Activated CD8-positive, alpha-beta memory T cell treated with anti-CD3 and anti-CD28 coated beads, Interleukin-2, amount 50 U/mL, for 48 hours (primary cell): ENCODE results near the gene MAP3K1.
A peak's percentile ranks its signal among the peaks of the same experiment; 100 is the strongest.

Experiments used
- DNase-seq: peaks from one replicate; pipeline ENCODE4 v3.0.0-alpha.2; 2020

Gene MAP3K1

GRCh38 chr5:56851258-56851941 is 36.1 kb downstream of the MAP3K1 start:
- DNase-seq, result no peak

- DNase-seq, result no peak
Measured at GRCh38 chr5:56852228-56853000, 37.1 kb downstream of the MAP3K1 start.

DNA sequence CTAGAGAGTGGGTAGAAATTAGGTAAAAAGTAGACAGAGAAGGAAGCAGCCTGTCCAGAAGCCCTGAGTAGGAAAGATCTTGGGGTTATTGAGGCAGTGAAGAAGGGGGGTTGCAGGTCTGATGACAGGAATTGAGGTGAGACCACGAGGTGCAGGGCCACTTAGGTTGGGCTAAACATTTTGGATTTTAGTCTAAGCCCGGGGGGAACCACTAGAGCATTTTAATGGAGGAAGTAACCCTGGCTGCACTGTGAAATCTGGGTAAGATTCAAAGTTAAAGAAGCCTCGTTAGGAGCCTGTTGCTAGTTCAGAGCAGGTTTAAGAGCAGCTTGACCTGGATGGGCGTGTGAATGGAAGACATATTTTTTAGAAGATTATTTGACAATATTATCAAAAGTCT is 38.3 kb downstream of the MAP3K1 start:
- DNase-seq, result no peak

DNA sequence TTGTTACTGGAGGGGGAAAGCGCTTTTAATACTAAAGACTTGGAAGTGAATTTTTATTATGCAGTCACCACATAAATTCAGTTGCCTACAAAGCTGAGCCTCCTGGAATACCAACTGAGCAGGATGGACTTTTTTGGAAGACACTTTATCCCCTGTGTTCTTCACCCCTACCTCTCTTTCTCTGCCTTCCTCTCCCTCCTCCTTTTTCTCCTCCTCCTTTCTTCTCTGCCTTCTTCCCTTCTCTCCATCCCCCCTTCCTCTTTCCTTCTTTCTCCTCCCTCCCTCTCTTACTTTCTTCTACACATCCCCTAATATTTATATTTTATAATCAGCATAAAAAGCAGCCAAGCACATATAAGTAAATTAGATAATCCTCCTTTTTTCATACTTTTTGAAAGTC is 39.6 kb downstream of the MAP3K1 start:
- DNase-seq, result no peak

GRCh38 chr5:56856541-56857178 is 41.3 kb downstream of the MAP3K1 start:
- DNase-seq, result no peak

DNA sequence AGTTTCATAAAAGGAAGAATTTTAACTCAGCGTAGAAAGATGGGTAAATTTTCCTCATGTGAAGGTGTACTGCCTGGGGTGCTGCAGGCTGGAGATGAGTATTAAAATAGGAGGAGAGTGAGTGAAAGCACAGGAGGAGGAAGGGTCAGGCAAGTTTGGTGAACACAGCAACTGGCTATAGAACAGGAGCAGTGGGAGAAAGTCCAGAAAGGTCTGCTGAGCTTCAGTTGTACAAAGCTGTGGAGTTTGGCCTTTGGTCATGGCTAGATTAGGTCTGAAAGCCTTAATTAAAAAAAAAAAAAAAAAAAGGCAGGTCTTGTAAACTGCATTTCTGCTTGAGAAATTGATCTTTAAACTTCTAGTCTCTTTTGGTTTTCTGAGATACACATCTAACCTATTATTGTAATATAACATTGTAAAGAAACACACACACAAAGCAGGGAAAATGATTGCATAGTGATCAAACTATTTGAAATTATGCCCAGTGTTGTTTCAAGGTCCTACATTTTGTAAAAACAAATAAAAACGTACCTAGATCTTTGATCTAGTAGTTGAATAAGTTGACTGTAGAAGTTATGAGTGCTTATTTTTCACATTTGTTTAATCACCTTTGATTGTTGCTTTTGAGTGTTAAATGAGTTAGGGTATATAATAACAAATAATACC is 43.6 kb downstream of the MAP3K1 start:
- DNase-seq, result no peak

DNA sequence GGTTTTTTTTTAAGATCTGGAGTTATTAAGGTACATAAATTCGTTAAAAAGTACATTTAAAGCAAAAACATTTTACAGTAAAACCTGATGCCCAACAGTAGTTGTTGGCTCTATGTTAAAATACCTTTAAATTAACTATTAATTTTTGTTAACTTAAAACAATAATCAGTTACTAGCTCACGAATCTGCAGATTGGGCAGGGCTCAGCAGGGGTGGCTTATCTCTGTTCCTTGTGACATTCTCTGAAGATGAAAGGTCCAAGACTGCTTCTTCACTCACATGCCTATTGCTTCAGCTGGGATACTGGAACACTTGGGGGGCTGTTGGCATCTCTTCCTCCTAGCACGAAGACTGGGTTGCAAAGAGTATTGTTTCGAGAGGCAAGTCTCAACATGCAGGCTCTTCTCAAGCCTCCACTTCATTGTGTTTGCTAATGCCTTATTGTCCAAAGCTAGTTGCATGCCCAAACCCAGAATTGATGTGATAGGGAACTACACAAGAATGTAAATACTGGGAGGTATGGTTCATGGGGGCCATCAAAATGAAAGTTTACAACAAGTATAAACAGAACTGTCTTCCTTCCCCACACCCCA is 46.6 kb downstream of the MAP3K1 start:
- DNase-seq, result no peak

DNA sequence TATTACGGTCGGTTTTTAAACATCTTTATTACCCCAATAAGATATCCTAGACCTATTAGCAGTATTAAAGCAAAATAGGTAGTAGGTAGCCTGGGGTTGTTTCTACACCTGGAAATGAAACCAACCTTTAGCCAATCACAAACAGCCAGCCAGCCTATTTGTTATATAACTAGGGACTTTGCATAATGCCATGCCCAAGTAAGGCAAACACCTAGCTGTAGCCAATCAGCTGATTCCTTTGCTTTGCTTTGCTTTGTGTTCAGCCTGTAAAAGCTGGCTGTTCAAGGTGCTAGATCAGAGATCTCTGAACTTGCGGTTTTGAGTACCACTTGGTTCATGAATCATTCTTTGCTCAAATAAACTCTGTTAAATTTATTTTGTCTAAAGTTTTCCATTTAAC is 47.6 kb downstream of the MAP3K1 start:
- DNase-seq, result no peak

- DNase-seq, result no peak
Measured at GRCh38 chr5:56871777-56872176, 56.4 kb downstream of the MAP3K1 start.

GRCh38 chr5:56873056-56873455 is 57.7 kb downstream of the MAP3K1 start:
- DNase-seq, result no peak

DNA sequence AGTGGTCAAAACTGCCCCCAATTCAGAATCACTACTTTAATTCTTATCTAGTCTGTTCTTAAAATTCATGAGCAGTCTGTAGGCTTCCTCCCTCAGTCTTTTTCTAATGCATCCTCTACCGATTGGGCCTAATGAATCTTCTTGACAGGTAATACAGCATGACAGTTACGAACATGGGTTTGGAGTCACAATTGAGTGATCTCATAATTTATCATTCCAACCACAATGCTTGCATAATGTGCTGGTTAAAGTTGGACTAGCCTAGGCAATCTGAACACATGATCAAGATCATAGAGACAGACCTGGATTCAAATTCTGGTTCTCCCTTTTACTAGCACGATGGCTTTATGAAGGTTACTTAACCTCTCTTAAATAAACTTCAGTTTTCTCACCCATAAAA is 61.0 kb downstream of the MAP3K1 start:
- DNase-seq, result no peak

DNA sequence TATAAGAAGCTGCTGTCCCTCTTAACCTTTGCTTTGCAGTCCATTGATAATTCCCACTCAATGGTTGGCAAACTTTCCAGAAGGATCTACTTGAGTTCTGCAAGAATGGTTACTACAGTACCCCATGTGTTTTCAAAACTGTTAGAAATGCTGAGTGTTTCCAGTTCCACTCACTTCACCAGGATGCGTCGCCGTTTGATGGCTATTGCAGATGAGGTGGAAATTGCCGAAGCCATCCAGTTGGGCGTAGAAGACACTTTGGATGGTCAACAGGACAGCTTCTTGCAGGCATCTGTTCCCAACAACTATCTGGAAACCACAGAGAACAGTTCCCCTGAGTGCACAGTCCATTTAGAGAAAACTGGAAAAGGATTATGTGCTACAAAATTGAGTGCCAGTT is 66.2 kb downstream of the MAP3K1 start:
- no peak for DNase-seq

DNA sequence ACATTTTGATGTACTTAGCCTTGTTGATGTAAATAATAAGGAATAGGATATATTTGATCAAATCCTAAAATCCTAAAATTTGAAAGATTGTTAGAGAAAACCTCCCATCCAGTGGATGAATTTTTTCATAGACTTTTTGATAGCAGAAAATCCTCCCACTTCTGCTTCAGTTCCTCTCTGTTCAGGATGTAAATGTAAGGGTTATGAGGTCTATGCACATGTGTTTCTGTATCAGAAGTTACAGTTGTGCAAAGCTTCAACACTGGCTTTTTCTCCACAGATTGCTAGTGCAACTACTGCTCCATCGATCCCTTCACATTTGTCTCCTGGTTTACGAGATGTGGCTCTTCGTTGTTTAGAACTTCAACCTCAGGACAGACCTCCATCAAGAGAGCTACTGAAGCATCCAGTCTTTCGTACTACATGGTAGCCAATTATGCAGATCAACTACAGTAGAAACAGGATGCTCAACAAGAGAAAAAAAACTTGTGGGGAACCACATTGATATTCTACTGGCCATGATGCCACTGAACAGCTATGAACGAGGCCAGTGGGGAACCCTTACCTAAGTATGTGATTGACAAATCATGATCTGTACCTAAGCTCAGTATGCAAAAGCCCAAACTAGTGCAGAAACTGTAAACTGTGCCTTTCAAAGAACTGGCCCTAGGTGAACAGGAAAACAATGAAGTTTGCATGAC is 78.1 kb downstream of the MAP3K1 start:
- DNase-seq, result no peak

DNA sequence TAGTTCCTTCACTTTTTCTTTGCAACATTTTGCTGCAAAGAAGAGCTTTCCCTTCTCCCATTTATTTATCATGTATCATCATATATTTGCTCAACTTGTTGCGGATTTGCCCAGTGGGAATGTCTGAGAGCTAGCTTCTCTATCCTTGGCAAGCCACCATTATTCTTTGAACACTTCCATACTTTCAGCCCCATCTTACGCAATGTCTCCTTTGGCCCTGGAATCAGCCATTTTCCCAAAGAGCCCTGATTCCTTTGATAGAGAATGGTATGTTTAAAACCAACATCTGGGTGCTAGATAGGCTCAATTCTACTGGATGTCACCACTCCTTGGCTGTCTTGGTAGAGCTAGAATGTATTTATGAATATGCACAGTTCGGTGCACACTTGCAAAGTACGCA is 81.4 kb downstream of the MAP3K1 start:
- DNase-seq, result no peak

- no peak for DNase-seq
Measured at GRCh38 chr5:56898213-56898612, 82.9 kb downstream of the MAP3K1 start.

- no peak for DNase-seq
Measured at GRCh38 chr5:56900395-56900794, 85.0 kb downstream of the MAP3K1 start.

DNA sequence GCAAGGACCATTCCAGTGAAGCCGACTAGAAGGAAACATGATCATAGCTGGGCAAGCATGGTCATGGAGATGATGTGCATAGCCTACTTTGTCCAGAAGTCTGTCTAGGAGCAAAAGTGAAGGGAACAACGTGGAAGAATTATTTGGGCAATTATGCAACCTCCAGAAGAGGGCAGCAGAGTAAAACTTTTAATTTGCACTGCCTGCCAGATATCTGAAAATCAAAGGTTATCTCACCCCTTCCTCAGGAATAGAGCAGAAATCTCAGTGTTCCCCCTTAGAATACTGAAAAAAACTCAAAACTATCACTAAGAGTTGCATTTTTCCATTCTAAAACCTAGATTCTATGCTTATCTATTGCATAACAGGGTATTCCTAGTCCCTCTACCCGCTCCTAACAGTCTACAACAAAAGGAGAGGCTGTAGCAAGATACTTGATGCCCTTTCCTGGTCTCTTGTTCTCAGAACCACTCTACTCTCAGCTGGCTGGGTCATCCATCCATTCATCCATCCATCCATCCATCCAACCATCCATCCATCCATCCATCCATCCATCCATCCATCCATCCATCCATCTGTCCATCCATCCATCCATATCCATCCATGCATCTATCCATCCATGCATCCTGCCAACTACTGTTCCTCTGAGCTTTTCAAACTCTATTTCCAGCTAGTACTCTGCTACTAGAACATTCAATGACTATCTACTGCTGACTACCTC is 85.7 kb downstream of the MAP3K1 start:
- DNase-seq, result no peak

GRCh38 chr5:56908942-56909293 is 93.6 kb downstream of the MAP3K1 start:
- no peak for DNase-seq

- DNase-seq, result peak; percentile 95
Measured at GRCh38 chr5:56909294-56910209, 94.2 kb downstream of the MAP3K1 start, which contains the start of gene SETD9. SETD9 (plus strand) TSS chr5:56909596; CDS start chr5:56909646, 50 bp downstream.

DNA sequence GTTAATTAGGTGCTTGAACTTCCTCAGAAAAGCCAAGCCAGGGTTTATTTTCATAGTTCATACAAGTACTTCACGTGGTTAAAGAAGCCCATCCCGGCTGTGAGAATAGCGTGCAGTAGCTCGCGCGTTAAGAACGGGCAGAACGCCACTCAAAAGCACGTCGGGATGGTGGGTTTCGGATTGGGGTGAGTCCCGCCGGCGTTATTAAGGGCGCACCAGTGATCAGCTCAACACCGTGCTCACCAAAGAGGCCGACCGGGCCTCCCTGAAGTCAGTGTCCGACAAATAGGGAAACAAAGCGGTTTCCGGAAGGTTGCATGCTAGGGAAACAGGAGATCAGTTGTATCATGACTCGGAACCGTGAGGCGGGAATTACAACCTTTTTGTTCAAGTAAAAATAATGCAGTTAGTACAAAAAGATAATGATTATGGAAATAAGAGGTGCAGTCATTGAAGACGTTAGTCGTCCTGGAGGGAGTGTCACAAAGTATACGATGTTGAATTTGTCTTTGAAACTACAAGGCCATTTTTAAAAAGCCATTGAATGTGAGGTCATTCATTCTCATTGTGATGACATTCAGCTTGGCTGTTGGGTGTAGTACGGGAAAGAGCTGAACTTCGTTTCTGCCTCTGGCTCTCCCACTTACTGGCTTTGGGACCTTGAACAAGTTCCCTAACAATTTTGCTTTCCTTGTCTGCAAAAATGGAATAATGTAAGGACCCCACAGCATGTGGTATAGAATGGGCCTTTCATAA is 95.0 kb downstream of the MAP3K1 start:
- DNase-seq, result peak; percentile 73
